Stimulated activated CD4-positive, alpha-beta T cell treated with anti-CD3 and anti-CD28 coated beads, Interleukin-2, amount 100 ng/mL, for 24 hours (primary cell): ENCODE results near the gene SLC4A1AP.
A peak's percentile ranks its signal among the peaks of the same experiment; 100 is the strongest.

Experiments used
- DNase-seq, 2 donors: peaks; one replicate each; pipeline ENCODE4 v3.0.0-alpha.2; 2020

The SLC4A1AP gene

GRCh38 chr2:27723372-27724144, 59.9 kb downstream of the SLC4A1AP start:
- peak; percentile 31 to 36 for DNase-seq

GRCh38 chr2:27724191-27724590, 60.5 kb downstream of the SLC4A1AP start:
- no peak for DNase-seq

GRCh38 chr2:27724905-27725701, 61.4 kb downstream of the SLC4A1AP start:
- no peak for DNase-seq

- DNase-seq, result no peak
These were observed 63.6 kb downstream of the SLC4A1AP start for GRCh38 chr2:27727257-27727656.

GRCh38 chr2:27728081-27728858, 64.6 kb downstream of the SLC4A1AP start:
- no peak for DNase-seq

GRCh38 chr2:27729198-27729597, 65.5 kb downstream of the SLC4A1AP start:
- DNase-seq, result no peak

- DNase-seq, result no peak
These were observed 65.9 kb downstream of the SLC4A1AP start for GRCh38 chr2:27729614-27730013.

GRCh38 chr2:27730261-27730662, 66.6 kb downstream of the SLC4A1AP start:
- no peak for DNase-seq

GRCh38 chr2:27730980-27731691, 67.4 kb downstream of the SLC4A1AP start:
- no peak for DNase-seq

- DNase-seq, result no peak
These were observed 70.6 kb downstream of the SLC4A1AP start for GRCh38 chr2:27734305-27734704.

GRCh38 chr2:27735263-27735904, 71.7 kb downstream of the SLC4A1AP start:
- peak; percentile 65 to 79 for DNase-seq

GRCh38 chr2:27736031-27736889, 72.6 kb downstream of the SLC4A1AP start:
- no peak for DNase-seq

- no peak for DNase-seq
These were observed 73.2 kb downstream of the SLC4A1AP start for GRCh38 chr2:27736890-27737204.

- no peak for DNase-seq
These were observed 74.1 kb downstream of the SLC4A1AP start for GRCh38 chr2:27737676-27738348.

GRCh38 chr2:27738349-27739057, 74.8 kb downstream of the SLC4A1AP start:
- DNase-seq, result no peak

GRCh38 chr2:27739058-27739373, 75.3 kb downstream of the SLC4A1AP start:
- no peak for DNase-seq

- DNase-seq, result no peak
These were observed 78.0 kb downstream of the SLC4A1AP start for GRCh38 chr2:27741673-27742072.

- no peak for DNase-seq
These were observed 78.9 kb downstream of the SLC4A1AP start for GRCh38 chr2:27742571-27742970.
